Spinal cord (tissue), 10 donors: Measurements from ENCODE around the gene DBH. TPM values are rescaled to one million over a fixed set of nuclear protein-coding genes. Genes with fewer than 3 reads are reported as not detected.
A peak's percentile ranks its signal among the peaks of the same experiment; 100 is the strongest.

ENCODE experiments used
- DNase-seq, 6 donors: peaks; one replicate each; pipeline versions ENCODE4 v3.0.0 to v3.0.0-alpha.2; 2013 to 2015; ENCODE audit warnings: low spot score in 6 of 6, low read depth in 4 of 6
- H3K27ac ChIP-seq: one replicate; pipeline ENCODE4 v1.5.1; 2013; ENCODE audit warnings: low read depth, low read length, control low read depth
- H3K27me3 ChIP-seq: one replicate; pipeline ENCODE4 v1.6.1; 2013; ENCODE audit warnings: low read length; ENCODE audit not compliant: control insufficient read depth, insufficient read depth
- H3K36me3 ChIP-seq: one replicate; pipeline ENCODE4 v1.6.1; 2013; ENCODE audit warnings: low read length; ENCODE audit not compliant: control insufficient read depth, insufficient read depth
- H3K4me1 ChIP-seq: one replicate; pipeline ENCODE4 v1.6.1; 2013; ENCODE audit warnings: low read length; ENCODE audit not compliant: control insufficient read depth, insufficient read depth
- H3K4me3 ChIP-seq: one replicate; pipeline ENCODE4 v1.5.1; 2013; ENCODE audit warnings: low read depth, low read length, control low read depth
- H3K9me3 ChIP-seq: one replicate; pipeline ENCODE4 v1.6.1; 2013; ENCODE audit warnings: low read length; ENCODE audit not compliant: control insufficient read depth, insufficient read depth
- WGBS: methylation state at CpG from one replicate; pipeline ENCODE4 v1.1.5; 2013; ENCODE audit warnings: missing lambda C conversion rate; ENCODE audit not compliant: insufficient coverage; 5-methylcytosine and 5-hydroxymethylcytosine counted together
- polyA plus RNA-seq, 2 donors: library from polyadenylated mRNA; unstranded; fragments of 120-200 nt; gene quantifications; one replicate each; pipeline ENCODE4 v1.2.1, GENCODE V29; 2013; ENCODE audit not compliant: insufficient read length in 2 of 2
- total RNA-seq, 2 donors: library from RNA; depleted of rRNA in 1 of 2; stranded (reverse); fragments of 120-200 nt in 1 of 2; fragments of >200 nt in 1 of 2; gene quantifications; one replicate each; pipeline versions ENCODE4 v1.2.3 to v1.2.4, GENCODE V29; 2013 to 2014
- donor health status: healthy.

DBH gene
- total and polyA plus RNA-seq, 4 donors, result 0.50 to 2.2 (median 1.3) TPM; not detected in 1

DNA sequence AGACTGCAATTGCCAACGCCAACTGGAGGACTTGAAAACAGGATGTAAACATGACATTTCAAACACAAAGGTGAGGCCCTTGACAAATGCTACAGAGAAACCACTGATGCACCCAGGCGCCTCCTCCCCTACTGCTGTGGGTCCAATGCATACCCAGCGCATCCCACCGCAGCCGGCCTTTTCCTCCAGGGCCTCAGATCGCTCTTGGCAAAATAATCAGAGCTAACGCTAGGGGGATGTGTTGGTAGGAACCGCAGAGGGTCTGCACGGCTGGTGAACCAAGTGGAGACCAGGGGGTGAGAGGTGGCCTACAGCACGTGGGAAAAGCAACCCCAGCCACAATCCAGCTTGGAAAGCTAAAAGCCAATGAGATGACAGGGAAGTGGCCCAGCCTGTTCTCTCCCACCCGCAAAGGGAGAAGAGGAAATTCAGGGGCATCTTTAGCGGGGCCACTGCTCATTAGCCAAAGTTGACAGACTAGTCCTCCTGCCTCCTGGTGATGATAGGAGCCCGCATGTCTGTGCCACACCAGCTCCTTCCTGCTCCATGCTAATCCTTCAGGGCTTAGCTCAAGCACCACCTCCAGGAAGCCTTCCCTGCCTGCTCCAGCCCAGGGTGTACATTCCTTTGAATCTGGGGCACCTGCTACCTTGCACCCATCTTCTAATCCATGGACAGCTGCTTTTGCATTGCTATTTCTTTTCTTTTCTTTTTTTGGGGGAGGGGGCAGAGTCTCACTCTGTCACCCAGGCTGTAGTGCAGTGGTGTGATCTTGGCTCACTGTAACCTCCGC is 32.8 kb upstream of the DBH start:
- Histone ChIP-seq H3K27me3 (peaks cover 5% of the 10 kb centered on the region), H3K9me3 (peaks cover under 1% of the 10 kb centered on the region), H3K36me3 (peaks cover 16% of the 10 kb centered on the region), H3K4me3 (no peak overlapping the region), H3K4me1 (peaks cover 71% of the 10 kb centered on the region), H3K27ac (no peak overlapping the region)
- no peak for DNase-seq
- 43% methylated on average over 7 of the region's 14 CpGs for WGBS

DNA sequence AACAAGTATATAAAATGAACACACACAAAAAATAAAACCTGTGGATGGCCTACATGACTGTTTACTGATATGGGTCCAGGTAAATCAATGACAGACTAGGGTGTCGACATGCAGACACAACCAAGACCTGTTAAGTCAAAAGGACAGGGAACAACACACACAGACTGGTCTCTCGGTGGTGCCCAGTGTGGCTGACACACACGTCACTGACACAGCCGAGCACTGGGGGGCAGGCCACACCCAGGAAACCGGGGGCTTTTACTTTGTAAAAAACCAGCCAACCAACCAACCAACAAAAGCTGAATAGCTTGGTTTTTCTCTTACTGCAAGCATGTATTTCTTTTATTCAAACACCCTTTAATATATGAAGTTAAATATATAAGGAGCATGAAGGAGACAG is 31.9 kb upstream of the DBH start:
- no peak overlapping the region for H3K4me3 ChIP-seq
- peaks cover 11% of the 10 kb centered on the region for H3K36me3 ChIP-seq
- 47% methylated on average over 4 of the region's 5 CpGs for whole genome bisulfite sequencing
- H3K9me3 ChIP-seq, result no peaks in the 10 kb centered on the region
- peaks cover 6% of the 10 kb centered on the region for H3K27me3 ChIP-seq
- H3K4me1 ChIP-seq, result peaks cover 77% of the 10 kb centered on the region
- H3K27ac ChIP-seq, result no peak overlapping the region
- DNase-seq, result peak in 1 of 6 donors; percentile 52

DNA sequence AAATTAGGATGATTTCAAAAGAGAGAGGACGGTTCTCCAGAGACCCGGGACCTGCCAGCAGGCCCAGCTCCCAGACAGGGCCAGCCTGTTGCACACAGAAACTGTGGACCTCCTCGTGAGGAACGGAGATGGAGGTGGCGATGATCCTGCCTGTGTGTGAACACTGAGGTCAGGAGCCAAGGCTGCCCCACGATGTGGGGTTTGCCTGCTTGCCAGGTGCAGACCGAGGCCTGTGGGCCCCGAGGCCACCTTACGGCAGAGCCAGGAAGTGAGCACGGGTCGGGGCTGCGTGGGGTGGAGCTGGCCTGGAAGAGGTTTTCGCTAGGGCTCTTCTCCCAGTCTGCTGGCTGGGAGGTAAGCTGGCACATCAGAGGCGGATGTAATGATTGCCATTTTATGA is 31.3 kb upstream of the DBH start:
- peaks cover 10% of the 10 kb centered on the region for H3K36me3 ChIP-seq
- peaks cover 83% of the 10 kb centered on the region for H3K4me1 ChIP-seq
- no peaks in the 10 kb centered on the region for H3K9me3 ChIP-seq
- no peak overlapping the region for H3K4me3 ChIP-seq
- no peak overlapping the region for H3K27ac ChIP-seq
- H3K27me3 ChIP-seq, result peaks cover 9% of the 10 kb centered on the region
- 49% methylated on average over 14 of the region's 14 CpGs for WGBS
- peak in 1 of 6 donors; percentile 44 for DNase-seq

DNA sequence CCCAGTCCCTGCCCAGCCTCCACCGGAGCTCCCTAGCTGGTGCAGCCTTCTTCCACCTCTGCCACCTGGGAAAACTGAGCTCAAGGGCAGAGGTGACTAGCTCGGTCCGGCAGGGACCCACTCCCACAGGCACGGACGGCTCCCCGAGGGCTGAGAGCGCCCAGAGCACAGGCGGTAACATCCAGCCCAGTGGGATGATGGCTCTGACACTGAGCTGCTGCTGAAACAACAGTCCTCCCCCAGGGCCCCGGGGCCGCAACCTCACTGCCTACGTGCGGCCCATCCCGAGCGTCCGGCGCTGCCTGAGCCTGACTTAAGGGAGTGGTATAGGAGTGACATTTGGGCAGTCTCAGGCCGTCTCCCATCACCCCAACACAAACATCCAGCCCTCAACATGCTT is 30.7 kb upstream of the DBH start:
- peaks cover 10% of the 10 kb centered on the region for H3K27me3 ChIP-seq
- H3K4me3 ChIP-seq, result no peak overlapping the region
- no peaks in the 10 kb centered on the region for H3K9me3 ChIP-seq
- no peak for DNase-seq
- H3K36me3 ChIP-seq, result peaks cover 6% of the 10 kb centered on the region
- H3K4me1 ChIP-seq, result peaks cover 82% of the 10 kb centered on the region
- 97% methylated on average over 10 of the region's 17 CpGs for WGBS
- no peak overlapping the region for H3K27ac ChIP-seq

DNA sequence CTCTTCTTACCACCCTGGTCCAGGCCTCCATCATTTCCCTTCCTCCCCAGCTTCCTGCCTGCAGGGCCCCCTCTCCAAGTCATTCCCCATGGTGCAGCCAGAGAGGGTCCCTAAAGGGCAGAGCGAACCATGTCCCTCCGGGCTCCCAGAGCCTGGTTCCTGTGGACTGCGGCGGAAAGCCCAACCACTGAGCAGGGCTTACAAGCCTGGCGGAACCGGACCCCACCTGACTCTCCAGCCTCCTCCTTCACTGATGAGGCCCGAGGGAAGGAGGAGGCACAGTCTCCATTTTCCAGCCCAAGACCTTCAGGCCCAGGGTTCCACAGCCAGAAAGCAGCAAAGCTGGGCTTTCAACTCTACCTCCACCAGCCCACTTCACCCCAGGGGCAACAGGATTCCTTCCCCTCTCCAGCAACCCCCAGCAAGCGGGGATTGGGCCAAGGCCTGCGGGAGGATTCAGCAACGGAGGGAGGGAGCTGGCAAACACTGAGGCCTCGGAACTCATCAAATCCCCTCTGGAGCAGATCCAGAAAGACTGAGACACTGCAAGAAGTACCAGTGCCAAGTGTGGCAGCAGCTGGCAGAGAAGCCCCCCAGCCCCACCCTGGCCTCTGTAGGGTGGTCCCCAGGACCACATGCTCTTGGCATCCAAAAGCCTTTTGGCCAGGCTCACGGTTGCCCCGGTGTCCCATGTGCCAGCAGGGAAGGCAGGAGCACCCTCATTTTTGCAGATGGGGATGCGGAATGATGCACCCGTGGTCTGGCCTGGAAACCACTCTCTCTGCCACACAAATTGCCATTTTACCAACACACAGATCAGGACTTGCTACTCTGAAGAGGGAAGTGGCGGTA is 30.1 kb upstream of the DBH start:
- H3K36me3 ChIP-seq, result peaks cover 6% of the 10 kb centered on the region
- no peak overlapping the region for H3K27ac ChIP-seq
- no peak overlapping the region for H3K4me3 ChIP-seq
- peak in 3 of 6 donors; percentile 54 to 86 (median 79) for DNase-seq
- WGBS, result 46% methylated on average over 11 of the region's 16 CpGs
- H3K9me3 ChIP-seq, result no peaks in the 10 kb centered on the region
- peaks cover 79% of the 10 kb centered on the region for H3K4me1 ChIP-seq
- H3K27me3 ChIP-seq, result peaks cover 10% of the 10 kb centered on the region

DNA sequence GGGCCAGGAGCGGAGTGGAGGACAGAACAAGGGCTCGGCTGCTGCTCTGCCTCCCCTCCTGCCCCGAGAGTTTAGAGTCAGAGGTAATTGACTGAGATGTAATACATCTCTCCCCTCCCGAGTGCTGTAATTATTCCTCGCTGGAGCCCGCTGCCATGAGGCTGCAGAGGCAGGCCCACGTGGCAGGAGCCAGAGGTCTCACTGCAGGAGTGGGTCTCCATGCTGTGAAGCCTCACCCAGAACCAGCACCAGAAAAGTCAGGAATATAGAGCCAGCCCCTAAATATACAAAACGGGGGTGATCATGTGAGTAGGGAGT is 29.5 kb upstream of the DBH start:
- Histone ChIP-seq H3K27me3 (peaks cover 12% of the 10 kb centered on the region), H3K36me3 (peaks cover 3% of the 10 kb centered on the region), H3K4me1 (peaks cover 73% of the 10 kb centered on the region), H3K9me3 (no peaks in the 10 kb centered on the region), H3K27ac (no peak overlapping the region), H3K4me3 (no peak overlapping the region)
- DNase-seq, result peak in 1 of 6 donors; percentile 65
- 0% methylated on average over 4 of the region's 8 CpGs for WGBS

DNA sequence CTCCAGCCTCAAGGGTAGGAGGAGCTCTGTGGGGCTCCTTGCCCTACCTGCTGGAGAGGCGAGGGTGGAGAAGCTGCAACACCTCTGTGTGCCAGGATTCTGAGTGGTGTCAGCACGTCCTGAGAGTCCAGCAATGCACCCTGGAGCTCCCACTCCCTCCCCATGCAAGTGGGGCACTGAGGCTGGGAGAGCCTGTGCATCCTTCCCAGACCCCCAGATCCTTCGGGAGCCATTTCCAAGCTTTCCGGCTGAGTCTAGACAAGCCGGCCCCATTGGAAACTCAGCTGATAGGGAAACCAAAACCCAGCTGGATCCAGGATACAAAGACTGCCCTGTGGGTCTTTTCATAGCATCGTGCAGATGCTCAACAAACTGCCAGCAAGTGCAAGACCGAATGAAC is 28.8 kb upstream of the DBH start:
- H3K36me3 ChIP-seq, result no peaks in the 10 kb centered on the region
- no peak overlapping the region for H3K27ac ChIP-seq
- peaks cover 12% of the 10 kb centered on the region for H3K27me3 ChIP-seq
- DNase-seq, result peak in 1 of 6 donors; percentile 57
- peaks cover 66% of the 10 kb centered on the region for H3K4me1 ChIP-seq
- WGBS, result 34% methylated on average over 6 of the region's 7 CpGs
- no peak overlapping the region for H3K4me3 ChIP-seq
- H3K9me3 ChIP-seq, result no peaks in the 10 kb centered on the region

DNA sequence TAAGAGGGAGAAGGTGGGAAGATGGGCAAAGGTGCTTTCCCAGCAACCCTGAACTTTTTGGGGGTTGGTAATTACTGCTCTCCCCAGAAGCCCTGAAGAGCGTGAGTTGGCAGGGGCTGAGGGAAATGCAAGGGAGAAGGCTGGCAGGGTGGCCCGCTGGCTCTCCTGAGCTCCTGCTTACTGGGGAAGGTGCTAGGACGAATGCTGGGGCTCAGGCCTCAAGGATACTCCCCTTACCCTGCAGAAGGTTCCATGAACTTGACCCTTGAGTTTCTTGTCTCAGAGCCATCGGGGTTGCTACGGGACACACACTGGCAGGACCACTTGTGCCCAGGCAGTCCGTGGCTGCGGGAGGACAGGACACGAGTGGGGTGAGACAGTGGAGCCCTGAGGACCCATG is 28.2 kb upstream of the DBH start:
- Histone ChIP-seq H3K4me1 (peaks cover 63% of the 10 kb centered on the region), H3K9me3 (no peaks in the 10 kb centered on the region), H3K27ac (no peak overlapping the region), H3K36me3 (no peaks in the 10 kb centered on the region), H3K27me3 (peaks cover 12% of the 10 kb centered on the region), H3K4me3 (no peak overlapping the region)
- 71% methylated on average over 7 of the region's 8 CpGs for WGBS
- no peak for DNase-seq

DNA sequence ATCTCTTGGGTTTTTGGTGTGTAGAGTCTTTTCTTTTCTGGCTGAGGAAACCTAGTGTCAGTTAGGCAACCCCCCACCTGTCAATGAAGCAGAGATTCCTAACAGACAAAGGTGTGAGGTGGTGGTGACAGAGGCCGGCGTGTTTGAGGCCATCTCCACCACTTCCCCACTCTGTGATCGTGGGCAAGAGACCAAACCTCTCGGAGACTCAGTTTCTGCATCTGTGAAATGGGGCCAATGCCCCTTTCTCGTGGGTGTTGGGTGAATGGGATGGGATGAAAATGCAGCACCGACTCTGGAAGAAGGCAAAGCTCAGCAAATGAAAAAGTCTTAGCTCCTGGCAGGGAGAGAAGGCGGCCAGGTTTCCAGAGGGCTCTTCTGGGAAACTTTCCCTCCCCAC is 27.8 kb upstream of the DBH start:
- WGBS, result 83% methylated on average over 2 of the region's 7 CpGs
- Histone ChIP-seq H3K27me3 (peaks cover 12% of the 10 kb centered on the region), H3K36me3 (no peaks in the 10 kb centered on the region), H3K4me1 (peaks cover 59% of the 10 kb centered on the region), H3K4me3 (no peak overlapping the region), H3K27ac (no peak overlapping the region), H3K9me3 (no peaks in the 10 kb centered on the region)
- no peak for DNase-seq
